ENCODE data around the gene COLEC11.
"Not testable (repeated sequence)": the region's sequence is repeated elsewhere in the genome, so short reads cannot be mapped to it uniquely, and the experiment has no call there.

DNA sequence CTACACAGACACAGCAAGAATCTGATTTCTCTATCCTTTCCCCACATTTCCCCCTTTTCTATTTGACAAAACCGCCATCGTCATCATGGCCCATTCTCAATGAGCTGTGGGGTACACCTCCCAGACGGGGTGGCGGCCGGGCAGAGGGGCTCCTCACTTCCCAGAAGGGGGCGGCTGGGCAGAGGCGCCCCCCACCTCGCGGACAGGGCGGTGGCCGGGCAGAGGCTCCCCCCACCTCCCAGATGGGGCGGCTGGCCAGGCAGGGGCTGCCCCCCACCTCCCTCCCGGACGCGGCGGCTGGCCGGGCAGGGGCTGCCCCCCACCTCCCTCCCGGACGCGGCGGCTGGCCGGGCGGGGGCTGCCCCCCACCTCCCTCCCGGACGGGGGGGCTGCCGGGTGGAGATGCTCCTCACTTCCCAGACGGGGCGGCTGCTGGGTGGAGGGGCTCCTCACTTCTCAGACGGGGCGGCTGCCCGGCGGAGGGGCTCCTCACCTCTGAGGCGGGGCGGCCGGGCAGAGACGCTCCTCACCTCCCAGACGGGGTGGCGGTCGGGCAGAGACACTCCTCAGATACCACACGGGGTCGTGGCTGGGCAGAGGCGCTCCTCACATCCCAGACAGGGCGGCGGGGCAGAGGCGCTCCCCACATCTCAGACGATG lies 20.8 kb downstream of the COLEC11 start:
- not testable (repeated sequence) for TF ChIP-seq CTCF, POLR2A, EP300 (IDR thresholded peaks at IDR 0.05)
